Stimulated activated CD8-positive, alpha-beta memory T cell treated with anti-CD3 and anti-CD28 coated beads, Interleukin-12 subunit alpha, Interleukin-12 subunit beta, amount 100 ng/mL, for 4 hours (primary cell): ENCODE data around the gene CD99L2.
"Not testable (repeated sequence)": the region's sequence is repeated elsewhere in the genome, so short reads cannot be mapped to it uniquely, and the experiment has no call there.

ENCODE experiments used
- DNase-seq: peaks from one replicate; pipeline ENCODE4 v3.0.0-alpha.2; 2020; ENCODE audit warnings: low read depth

Gene CD99L2

DNA sequence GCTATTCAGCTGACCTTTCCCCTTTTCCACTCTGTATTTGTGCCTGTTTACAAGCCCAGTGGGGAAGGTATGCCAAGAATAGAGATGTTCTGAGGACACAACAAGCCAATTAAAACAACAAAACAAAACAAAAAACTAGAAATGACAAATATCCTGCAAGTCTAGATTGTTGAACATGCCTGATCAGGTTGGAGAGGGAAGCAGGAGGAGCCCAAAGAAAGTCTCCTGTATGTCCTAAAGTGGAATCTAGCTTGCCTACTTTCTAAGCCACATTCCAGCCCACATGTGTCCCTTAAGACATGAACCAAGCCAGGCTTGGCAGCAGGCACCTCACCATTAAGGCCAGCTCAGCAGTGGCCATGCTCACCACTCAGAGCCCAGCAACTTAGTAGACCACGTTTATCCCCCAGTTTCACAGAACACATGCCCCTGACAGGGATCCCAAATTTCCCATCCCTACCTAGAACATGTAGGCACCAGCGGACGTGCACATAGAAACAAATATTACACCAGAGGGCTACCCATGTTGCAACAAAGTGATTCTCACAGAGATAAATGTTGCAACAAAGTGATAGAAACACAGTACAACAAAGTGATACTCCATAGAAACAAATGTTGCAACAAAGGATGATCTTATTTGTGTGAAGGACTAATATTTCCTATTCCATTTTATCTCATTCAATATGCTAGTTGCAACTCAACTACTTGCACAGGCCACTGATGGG is 48.3 kb downstream of the CD99L2 start:
- no peak for DNase-seq

DNA sequence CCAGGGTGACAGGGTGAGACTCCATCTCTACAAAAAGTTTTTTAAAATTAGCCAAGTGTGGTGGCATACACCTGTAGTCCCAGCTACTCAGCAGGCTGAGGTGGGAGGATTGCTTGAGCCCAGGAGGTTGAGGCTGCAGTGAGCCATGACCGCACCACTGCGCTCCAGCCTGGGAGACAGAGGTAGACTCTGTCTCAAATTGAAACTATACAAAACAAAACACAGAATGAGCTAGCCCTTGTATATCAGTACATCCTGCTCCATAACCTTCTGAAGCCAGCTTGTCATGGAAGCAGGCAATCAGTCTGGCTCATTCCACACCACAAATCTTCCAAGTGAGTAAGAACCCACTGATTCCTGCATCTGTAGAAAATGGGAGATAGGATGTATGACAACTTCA is 49.0 kb downstream of the CD99L2 start:
- no peak for DNase-seq

DNA sequence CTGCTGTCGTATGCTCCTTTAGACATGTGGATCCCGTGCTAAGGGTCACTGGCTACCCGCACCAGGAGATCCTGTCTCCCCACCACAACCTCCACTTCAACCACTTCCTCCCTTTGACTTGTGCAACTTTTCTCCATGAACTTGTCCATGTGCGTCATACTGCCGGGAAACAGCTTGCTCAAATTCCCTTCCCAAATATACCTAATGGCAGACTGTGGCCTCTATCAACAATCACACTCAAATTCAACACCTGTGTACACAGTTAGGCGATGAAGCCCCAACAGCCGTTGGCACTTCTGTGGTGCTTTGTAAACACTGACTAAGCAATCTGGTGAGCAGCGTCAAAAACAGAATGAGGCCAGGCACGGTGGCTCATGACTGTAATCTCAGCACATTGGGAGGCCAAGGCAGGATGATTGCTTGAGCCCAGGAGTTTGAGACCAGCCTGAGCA is 49.5 kb downstream of the CD99L2 start:
- no peak for DNase-seq

DNA sequence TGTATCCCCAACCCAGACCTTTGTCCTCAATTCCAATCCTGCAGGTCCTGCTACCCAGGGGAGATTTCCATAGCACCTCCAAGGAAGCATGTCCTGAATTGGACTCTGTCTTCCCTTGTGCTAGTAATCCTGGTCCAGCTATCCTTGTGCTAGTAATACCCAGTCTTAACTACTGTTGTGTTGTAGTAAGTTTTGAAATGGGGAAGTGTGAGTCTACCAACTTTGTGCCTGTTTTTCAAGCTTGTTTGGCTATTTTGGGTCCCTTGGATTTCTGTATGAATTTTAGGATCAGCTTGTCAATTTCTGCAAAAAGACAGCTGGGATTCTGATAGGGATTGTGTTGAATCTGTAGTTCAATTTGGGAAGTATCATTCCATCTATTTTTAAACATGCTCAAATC is 51.4 kb downstream of the CD99L2 start:
- no peak for DNase-seq

DNA sequence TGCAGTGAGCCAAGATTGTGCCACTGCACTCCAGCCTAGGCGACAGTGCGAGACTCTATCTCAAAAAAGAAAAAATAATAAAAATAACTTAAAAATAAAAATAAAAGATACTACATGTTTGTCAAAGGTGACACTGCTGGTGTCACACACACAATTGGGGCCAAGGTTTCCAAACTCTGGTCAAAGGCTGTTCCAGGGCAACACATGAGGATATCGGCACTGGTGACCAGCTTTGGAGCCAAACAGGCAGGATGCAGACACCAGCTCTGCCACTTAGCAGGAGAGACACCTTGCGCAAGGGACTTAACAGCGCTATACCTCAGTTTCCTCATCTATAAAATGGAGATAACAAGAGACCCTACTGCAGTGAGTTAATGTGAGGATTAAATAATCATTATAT is 52.3 kb downstream of the CD99L2 start:
- no peak for DNase-seq

DNA sequence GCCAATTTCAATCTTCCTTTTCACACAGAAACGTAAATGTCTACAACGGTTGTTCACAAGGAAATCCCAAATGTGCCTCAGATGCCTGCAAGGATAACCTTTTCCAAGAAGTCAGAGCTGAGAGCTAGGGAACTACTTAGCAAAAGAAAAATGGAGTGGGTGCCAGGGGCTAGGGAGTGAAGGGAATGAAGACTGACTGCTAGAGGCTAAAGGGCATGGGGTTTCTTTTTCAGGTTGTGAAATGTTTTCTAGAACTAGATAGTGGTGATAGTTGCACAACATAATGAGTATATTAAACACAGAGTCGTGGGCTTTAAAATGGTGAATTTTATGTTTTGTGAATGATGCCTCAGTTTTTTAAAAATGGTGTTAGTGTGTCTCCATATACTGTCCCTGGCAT is 53.4 kb downstream of the CD99L2 start:
- no peak for DNase-seq

DNA sequence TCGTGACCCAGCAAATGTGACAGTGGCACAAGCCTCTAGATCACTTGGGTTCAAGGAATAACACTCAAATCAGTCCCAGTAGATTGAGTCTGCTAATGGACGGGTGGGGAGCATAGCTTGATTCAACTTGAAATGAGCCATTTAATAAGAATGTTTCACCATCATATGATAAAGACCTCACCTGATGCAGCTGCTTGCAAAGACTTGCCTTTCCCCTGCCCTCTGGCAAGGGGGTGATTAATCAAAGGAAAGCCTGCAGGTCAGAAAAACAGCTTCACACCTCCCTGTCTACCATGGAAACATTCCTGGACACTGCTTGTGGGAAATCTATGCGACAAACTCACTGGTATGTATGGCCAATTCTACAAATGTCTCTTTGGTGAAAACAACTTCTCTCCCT is 54.5 kb downstream of the CD99L2 start:
- no peak for DNase-seq

DNA sequence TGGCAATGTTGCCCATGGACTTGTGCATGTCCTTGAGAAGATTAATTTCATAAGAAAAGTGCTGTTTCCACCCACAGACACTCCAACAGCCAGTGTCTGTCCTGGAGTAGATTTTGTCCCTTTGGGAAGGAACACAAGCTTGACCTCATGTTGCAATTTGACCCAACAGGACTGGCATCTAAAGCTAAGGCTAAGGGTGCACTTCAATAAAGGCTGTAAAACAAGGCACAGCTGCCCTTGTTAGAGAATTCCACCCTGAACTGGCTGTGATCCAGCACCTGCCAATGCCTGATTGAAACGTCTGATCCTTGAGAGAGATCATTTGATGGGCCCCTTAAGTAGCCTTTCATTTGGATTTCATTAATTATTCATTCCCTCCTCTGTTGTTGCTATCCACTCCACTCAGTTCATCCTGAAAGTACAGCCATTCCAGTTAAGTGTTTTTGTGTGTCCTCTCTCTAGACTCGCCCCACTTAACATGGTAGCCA is 56.2 kb downstream of the CD99L2 start:
- DNase-seq: no peak

DNA sequence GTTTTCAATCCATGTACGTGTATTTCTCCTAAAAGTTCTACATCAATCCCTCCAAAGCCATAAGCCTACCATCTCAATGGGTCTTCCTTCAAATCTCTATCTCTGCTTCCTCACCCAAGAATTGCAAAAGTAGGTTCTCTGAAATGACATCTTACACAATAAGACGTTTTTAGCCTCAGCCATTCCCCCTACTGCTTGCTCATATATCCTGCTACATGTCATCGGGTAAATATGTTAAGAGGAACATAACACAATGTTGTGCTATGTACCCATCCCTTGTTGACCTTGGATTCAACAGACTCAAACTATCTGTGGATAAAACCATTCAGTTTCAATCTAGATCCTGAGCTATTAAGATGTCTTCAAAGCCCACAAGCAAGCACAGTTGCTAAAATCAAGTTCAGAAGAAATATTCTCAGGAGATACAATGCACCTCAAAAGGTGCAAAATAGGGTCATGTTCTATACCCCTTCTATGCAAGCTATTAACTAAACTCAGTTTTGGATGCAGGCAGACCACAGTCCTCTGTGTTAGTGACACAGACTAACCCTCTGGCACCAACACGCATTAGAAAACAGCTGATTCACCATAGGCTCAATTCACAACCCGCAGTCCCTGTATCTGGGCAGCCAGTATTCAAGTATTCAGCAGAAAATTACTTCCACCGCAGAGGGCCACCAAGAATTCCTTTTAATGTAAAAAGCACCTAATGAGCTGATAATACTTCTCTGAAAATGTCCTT is 56.8 kb downstream of the CD99L2 start:
- no peak for DNase-seq

DNA sequence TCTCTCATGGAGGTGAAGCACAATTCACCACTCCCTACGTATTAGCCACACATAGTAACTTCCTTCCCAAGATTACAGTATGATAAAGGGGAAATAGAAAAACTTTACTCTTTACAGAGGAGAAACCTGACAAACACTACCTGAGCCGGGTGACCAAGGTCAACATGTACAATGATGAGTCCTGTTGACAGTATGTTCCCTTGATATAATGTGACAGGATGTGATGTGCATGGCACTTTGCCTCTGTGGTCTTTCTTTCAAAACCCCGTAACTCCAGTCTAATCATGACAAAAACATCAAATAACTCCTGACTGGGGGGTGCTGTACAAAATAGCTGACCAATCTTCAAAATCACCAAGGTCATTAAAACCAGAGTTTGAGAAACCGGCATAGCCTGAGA is 60.6 kb downstream of the CD99L2 start:
- no peak for DNase-seq

DNA sequence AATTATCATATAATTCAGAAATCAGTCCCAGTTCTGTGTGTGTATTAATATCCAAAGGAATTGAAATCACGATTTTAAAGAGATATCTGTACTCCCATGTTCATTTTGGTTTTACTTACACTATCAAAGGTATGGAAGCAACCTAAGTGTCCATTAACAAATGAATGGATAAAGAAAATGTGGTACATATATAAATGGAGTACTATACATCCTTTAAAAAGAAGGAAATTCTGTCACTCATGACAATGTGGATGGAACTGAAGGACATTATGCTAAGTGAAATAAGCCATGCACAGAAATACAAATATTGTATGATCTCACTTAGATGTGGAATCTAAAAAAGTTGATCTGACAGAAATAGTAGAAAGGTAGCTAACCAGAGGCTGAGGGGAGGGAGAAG is 63.8 kb downstream of the CD99L2 start:
- DNase-seq: no peak

DNA sequence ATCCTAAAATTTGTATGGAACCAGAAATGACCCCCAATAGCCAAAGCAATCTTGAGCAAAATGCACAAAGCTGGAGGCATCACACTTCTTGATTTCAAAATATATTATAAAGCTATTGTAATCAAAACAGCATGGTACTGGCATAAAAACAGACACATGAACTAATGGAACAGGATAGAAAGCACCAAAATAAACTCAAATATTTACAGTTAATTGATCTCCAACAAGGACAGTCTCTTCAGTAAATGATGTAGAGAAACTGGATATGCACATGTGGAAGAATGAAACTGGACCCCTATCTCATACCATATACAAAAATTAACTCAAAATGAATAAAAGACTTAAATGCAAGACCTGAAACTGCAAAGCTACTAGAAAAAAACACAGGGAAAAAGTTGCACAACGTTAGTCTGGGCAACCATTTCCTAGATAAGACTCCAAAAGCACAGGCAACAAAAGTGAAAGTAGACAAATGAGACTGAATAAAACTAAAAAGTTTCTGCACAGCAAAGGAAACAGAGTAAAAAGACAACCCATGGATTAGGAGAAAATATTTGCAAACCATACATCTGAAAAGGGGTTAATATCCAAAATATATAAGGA is 64.9 kb downstream of the CD99L2 start:
- no peak for DNase-seq

DNA sequence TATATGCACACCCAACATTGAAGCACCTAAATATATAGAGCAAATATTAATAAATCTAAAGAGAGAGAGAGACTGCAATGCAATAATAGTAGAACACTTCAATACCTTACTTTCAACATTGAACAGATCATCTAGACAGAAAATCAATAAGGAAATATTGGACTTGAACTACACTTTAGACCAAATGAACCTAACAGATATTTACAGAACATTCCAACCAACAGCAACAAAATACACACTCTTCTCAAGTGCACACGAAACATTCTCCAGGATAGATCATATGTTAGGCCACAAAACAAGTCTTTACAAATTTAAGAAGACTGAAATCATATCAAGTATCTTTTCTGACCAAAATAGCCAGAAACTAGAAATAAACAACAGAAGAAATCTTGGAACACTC is 66.6 kb downstream of the CD99L2 start:
- no peak for DNase-seq

DNA sequence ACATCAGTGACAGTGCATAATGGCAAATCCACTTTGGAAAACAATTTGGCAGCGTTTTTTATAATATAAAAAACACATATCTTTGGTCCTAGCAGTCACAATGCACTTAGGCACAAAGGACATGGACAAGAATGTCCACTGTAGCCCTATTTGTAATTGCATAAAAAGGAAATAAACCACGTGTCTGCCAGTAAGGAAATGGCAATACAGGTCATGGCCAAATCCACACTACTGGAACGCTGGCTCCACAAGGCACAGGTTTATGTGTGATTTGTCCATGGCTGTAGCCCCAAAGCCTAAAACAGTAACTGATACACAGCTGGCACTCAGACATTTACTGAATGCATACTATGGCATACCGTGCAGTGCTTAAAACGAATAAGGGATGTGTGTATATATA is 69.7 kb downstream of the CD99L2 start:
- no peak for DNase-seq

DNA sequence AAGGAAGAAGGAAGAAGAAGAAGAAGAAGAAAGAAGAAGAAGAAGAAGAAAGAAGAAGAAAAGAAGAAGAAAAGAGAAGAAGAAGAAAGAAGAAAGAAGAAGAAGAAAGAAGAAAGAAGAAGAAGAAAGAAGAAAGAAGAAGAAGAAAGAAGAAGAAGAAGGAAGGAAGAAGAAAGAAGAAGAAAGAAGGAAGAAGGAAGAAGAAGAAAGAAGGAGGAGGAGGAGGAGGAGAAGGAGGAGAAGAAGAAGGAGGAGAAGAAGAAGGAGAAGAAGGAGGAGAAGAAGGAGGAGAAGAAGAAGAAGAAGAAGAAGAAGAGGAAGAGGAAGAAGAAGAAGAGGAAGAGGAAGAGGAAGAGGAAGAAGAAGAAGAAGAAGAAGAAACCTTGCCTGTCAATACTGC is 74.1 kb downstream of the CD99L2 start:
- DNase-seq: not testable (repeated sequence)

DNA sequence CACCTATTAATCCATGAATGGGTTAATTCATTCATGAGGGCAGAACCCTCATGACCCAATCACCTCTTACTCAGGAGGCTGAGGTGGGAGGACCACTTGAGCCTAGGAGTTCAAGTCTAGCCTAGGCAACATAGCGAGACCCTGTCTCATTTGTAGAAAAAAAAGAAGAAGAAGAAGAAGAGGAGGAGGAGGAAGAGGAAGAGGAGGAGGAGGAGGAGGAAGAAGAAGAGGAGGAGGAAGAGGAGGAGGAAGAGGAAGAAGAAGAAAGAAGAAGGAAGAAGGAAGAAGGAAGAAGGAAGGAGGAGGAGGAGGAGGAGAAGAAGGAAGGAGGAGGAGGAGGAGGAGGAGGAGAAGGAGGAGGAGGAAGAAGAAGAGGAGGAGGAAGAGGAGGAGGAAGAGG is 74.6 kb downstream of the CD99L2 start:
- not testable (repeated sequence) for DNase-seq

DNA sequence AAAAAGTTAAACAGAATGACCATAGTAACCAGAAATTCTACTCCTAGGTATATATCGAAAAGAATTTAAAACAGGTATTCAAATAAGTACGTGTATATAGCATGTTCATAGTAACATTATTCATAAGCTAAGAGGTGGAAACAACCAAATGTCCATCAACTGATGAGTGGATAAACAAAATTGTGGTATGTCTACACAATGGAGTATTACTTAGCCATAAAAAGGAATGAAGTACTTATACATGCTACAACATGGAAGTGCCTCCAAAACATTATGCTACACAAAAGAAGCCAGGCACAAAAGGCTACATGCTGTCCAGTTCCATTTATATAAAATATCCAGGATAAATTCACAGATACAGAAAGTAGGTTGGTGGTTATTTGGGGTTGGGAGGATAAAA is 76.5 kb downstream of the CD99L2 start:
- DNase-seq: no peak

DNA sequence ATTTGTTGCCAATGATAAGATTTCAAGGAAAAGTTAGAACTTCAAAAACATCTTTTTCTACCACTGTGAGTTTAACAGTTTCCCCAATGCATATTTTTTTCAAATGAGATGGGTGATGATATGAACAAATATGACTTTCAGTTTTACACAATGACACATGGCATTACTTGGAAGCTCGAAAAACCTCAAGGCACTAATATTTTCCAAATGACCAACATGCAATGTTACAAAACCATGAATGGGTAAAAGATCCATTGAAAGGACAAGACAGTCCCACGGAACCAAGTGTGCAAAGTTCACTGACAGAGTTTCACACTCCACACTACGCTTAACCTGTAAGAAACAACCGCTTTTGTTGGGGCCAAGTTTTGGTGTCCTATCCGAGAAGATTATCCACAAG is 84.5 kb downstream of the CD99L2 start:
- DNase-seq: no peak

DNA sequence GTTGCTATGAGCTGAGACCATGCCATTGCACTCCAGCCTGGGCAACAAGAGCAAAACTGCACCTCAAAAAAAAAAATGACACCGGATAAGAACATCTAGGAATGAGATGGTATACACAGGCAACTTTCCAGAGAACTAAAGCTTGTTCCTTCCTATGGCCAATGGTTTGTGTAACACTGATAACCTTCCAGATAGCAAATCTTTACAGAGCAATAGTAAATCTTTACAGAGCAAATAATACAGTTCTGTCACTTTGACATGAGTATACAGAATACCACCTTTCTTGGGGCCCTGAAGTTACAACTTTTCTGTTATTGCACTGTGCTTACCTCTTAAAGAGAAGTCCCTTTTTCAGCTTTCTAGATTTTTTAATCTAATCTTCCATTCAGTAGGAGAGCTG is 91.6 kb downstream of the CD99L2 start:
- DNase-seq: no peak

DNA sequence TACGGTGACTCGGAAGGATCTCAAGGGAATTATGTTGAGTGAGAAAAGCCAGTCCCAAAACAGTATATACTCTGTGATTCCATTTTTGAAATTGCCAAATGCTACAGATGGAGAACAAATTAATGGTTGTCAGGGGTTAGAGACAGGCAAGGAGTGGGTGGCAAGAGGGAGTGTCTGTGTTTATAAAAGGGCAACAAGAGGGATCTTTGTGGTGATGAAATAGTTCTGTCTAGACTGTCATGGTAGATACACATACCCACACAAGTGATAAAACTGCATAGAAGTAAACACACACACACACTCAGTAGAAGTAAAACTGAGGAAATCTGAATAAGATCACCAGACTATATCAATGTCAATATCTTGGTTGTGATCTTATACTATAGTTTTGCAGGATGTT is 92.7 kb downstream of the CD99L2 start:
- DNase-seq: no peak

DNA sequence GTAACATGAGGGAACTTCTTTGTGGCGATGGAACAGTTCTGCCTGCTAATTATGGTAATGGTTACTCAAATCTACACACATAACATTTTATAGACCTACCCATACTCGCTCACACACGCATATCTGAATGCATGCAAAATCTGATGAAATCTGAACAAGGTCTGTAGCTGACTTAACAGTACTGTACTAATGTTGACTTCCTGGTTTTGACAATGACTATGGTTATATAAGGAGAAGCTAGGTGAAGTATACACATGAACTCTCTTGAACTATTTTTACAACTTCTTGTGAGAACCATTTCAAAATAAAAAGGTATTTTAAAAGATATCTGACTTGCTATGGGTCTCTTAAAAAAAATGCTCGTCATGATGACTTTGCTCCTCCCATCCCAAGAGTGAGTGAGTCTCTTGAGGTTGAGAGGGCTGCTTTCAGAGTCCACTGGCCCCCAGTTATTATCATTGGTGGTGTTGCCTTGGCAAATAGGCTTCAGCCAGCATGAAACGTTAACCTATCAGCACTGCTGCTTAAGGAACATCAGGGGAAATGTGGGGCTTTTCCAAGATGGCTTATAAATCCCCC is 105.4 kb downstream of the CD99L2 start:
- DNase-seq: no peak

DNA sequence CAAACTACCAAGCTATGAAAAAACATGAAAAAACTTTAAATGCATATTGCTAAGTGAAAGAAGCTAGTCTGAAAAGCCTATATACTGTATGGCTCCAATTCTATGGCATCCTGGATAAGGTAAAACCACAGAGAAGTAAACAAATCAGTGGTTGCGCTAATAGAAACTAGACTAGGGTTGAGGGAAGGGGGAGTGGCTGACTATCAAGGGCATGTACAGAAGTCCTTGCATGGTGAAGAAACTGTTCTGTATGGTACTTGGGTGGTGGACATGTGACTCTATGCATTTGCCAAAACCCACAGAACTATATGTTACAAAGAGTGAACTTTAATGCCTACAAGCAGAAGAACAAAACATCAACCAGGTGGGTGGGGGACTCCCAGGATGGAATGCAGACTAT is 108.4 kb downstream of the CD99L2 start:
- no peak for DNase-seq

DNA sequence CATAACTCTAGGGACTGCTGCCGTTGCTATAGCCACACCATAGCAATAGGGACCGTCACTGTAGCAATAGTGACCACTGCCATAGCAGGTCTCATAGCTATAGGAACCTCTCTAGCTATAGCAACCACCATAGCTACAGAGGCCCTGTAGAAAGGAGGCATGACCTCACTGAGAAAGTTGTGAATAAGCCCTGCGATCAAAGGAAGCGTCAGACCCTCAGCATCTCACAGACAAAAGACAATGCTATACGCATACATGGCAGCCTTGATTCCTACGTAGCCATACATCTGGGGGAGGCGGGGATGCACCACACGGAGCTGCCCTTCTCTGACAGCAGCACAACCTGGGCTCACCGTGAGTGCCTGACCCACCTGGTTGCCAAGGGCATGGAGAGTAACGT is 116.8 kb downstream of the CD99L2 start:
- DNase-seq: no peak
